ENCODE measurements around the gene PLIN1.

The PLIN1 gene

GRCh38 chr15:89625716-89626115 lies 53.5 kb downstream of the PLIN1 start:
- DNase-seq = no peak

GRCh38 chr15:89623165-89623564 lies 56.0 kb downstream of the PLIN1 start:
- DNase-seq = no peak

DNA sequence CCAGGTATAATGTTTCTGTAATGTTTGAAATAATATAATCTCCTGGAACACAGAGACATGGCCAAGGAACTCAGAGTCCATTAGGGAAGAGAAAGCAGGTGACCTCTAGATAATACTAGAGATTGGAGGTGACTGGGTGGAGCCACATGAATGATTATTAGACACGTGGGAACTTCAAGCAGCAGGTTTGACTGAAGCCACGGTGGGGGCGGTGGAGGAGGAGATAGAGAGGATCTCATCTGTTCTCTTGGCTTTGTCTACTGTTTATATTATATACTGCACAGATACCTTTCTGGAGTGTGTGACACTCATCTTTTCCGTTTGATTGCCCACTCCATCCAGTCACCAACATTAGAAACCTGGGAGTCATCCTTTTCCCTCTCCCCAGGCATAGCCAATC lies 57.6 kb downstream of the PLIN1 start:
- DNase-seq = no peak

- DNase-seq = no peak
Measured at GRCh38 chr15:89616228-89616627, 62.9 kb downstream of the PLIN1 start.

DNA sequence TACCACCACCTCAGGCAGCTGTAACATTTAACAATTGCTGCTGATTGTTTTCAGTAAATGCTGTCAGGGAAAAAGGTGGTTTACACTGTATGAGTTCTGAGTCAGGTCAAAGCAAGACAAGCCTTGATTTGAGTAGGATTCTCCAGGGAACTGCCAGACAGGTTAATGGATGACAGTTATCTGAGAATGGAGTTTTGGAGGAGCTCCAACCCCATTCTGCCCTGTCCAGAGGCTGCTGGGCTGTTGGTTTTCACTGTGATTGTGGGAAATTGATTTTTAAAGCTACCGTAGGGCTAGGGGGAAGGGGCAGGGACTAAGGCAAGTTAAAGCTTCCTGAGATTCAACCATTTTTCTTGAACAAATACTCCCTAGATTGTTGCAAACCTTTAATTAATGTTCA lies 64.0 kb downstream of the PLIN1 start:
- no peak for DNase-seq

Data from AML-193 (cell line).